HepG2 (cell line): Measurements from ENCODE around the gene EPHB6. TPM values are rescaled to one million over a fixed set of nuclear protein-coding genes. Genes with fewer than 3 reads are reported as not detected.

ENCODE experiments used
- ATAC-seq: fragments of 200-7000 bp; cut with Tn5 transposase; 3 replicates; pipeline ENCODE4 v1.9.1; 2020; ENCODE audit warnings: mild to moderate bottlenecking, moderate library complexity
- BruUV-seq: library from RNA; stranded (reverse); fragments of 400-500 nt; replicated peaks from 2 replicates; lab custom pipeline; 2021; lab: Mats Ljungman, UMichigan
- CTCF ChIA-PET: fragments of 300-600 bp; formaldehyde crosslinking; extraction: SDS; loops from one replicate; lab custom pipeline; 2021; ENCODE audit warnings: low total read pairs, inconsistent platforms, low intra/inter-chr PET ratio; lab: Yijun Ruan, JAX
- POLR2A ChIA-PET: fragments of 350-600 bp; sonication (Branson Sonifier 250); formaldehyde crosslinking; loops from one replicate; lab custom pipeline; 2020; ENCODE audit warnings: antibody characterized with exemption, inconsistent platforms; lab: Yijun Ruan, JAX
- DNase-seq: peaks from one replicate; pipeline ENCODE4 v3.0.0-alpha.2; 2015; ENCODE audit warnings: low spot score
- FAIRE-seq: peaks from 3 replicates; lab custom pipeline; 2011; peaks lifted over from hg19 to GRCh38; lab: Jason Lieb, UNC
- H2AFZ ChIP-seq: one replicate; pipeline ENCODE4 v1.6.1; 2011; ENCODE audit warnings: low read length, inconsistent platforms
- H3K27ac ChIP-seq: fragments of 300-600 bp; 3 replicates; pipeline ENCODE4 v1.8.0; 2011; ENCODE audit warnings: mixed run types, mild to moderate bottlenecking, mixed read lengths, low read length, inconsistent platforms; ENCODE audit not compliant: insufficient read depth; ENCODE audit errors: extremely low read length
- H3K27me3 ChIP-seq, 2 experiments: fragments of 200-600 bp in 1 of 2; 2 replicates in 1 of 2; 3 replicates in 1 of 2; pipeline versions ENCODE4 v1.6.0 to v1.8.0; 2011; ENCODE audit warnings: low read length in 2 of 2, mild to moderate bottlenecking in 2 of 2, moderate library complexity in 2 of 2, inconsistent platforms in 1 of 2; ENCODE audit not compliant: insufficient read depth in 2 of 2, control insufficient read depth in 1 of 2
- H3K36me3 ChIP-seq, 2 experiments: fragments of 200-600 bp in 1 of 2; replicated peaks in 1 of 2; 2 replicates in 1 of 2; 3 replicates in 1 of 2; pipeline versions ENCODE4 v1.5.1 to v1.8.0; 2011; ENCODE audit warnings: low read length in 2 of 2, inconsistent platforms in 1 of 2; ENCODE audit not compliant: insufficient read depth in 2 of 2, control insufficient read depth in 1 of 2
- H3K4me1 ChIP-seq: 2 replicates; pipeline ENCODE4 v1.5.1; 2012; ENCODE audit warnings: low read length, inconsistent platforms; ENCODE audit not compliant: insufficient read depth
- H3K4me2 ChIP-seq: 2 replicates; pipeline ENCODE4 v1.6.0; 2011; ENCODE audit warnings: low read depth, low read length, inconsistent platforms
- H3K4me3 ChIP-seq, 3 experiments: fragments of 200-600 bp in 1 of 3; sonication (generic), shearing (Covaris generic) in 1 of 3; replicated peaks in 1 of 3; 2 replicates each; pipeline ENCODE4 v1.5.1; 2011 to 2016; ENCODE audit warnings: low read length in 3 of 3, inconsistent platforms in 2 of 3, low read depth in 2 of 3, mild to moderate bottlenecking in 2 of 3, control low read depth in 1 of 3, mixed read lengths in 1 of 3; ENCODE audit not compliant: insufficient read depth in 1 of 3
- H3K79me2 ChIP-seq: one replicate; pipeline ENCODE4 v1.6.1; 2011; ENCODE audit warnings: low read length, inconsistent platforms; ENCODE audit not compliant: insufficient read depth
- H3K9ac ChIP-seq: 2 replicates; pipeline ENCODE4 v1.6.0; 2011; ENCODE audit warnings: mild to moderate bottlenecking, low read depth, low read length, inconsistent platforms; ENCODE audit not compliant: insufficient read depth
- H3K9me3 ChIP-seq: 2 replicates; pipeline ENCODE4 v1.5.1; 2012; ENCODE audit warnings: mild to moderate bottlenecking, low read length
- H4K20me1 ChIP-seq: 2 replicates; pipeline ENCODE4 v1.6.0; 2011; ENCODE audit warnings: inconsistent platforms, mild to moderate bottlenecking, low read length, moderate library complexity; ENCODE audit not compliant: insufficient read depth
- TRAFD1 ChIP-seq: sonication (generic); formaldehyde crosslinking; IDR thresholded peaks from 2 replicates; pipeline ENCODE4 v1.5.1; 2020; ENCODE audit warnings: missing genetic modification reagents, mild to moderate bottlenecking, borderline replicate concordance
- ZNF512B ChIP-seq: sonication (generic); formaldehyde crosslinking; IDR thresholded peaks from 2 replicates; pipeline ENCODE4 v1.5.1; 2020; ENCODE audit warnings: missing genetic modification reagents, mild to moderate bottlenecking, borderline replicate concordance
- ZNF552 ChIP-seq: sonication (generic); formaldehyde crosslinking; IDR thresholded peaks from 2 replicates; pipeline ENCODE4 v1.9.0; 2022; ENCODE audit warnings: missing genetic modification reagents, mild to moderate bottlenecking, borderline replicate concordance
- WGBS: methylation state at CpG from one replicate; pipeline ENCODE4 v1.1.6; 2017; ENCODE audit warnings: low lambda C conversion rate; 5-methylcytosine and 5-hydroxymethylcytosine counted together
- in situ Hi-C: cut with HindIII; loops from 2 replicates; pipeline ENCODE4 v1.10.0; 2017; ENCODE audit warnings: low pct_unique_long_range_greater_than_20kb; ENCODE audit not compliant: extremely low pct_ligation_motif_present
- intact Hi-C: fragments of 100-400 bp; cut with micrococcal nuclease; formaldehyde crosslinking; loops from one replicate; pipeline ENCODE4 v1.10.0; 2022; ENCODE audit not compliant: unreplicated experiment
- polyA plus RNA-seq, 8 experiments: library from polyadenylated mRNA; depleted of rRNA in 3 of 8; stranded (reverse) in 7 of 8; unstranded in 1 of 8; fragments of >200 nt; fragmentation: Illumina TruSeq in 4 of 8; extraction: Trizol in 4 of 8; gene quantifications; 2 replicates each; pipeline versions ENCODE4 v1.2.1 to v1.2.3, GENCODE V29; 2011 to 2016; ENCODE audit warnings: low read depth in 4 of 8, missing spikeins in 1 of 8, mixed read lengths in 1 of 8; ENCODE audit not compliant: insufficient read depth in 1 of 8
- total RNA-seq, 5 experiments: library from RNA; depleted of rRNA; stranded (reverse); fragments of >200 nt; fragmentation: Illumina TruSeq; extraction: Trizol; gene quantifications; 2 replicates each; pipeline ENCODE4 v1.2.3, GENCODE V29; 2016; ENCODE audit warnings: low read depth in 1 of 5

EPHB6 gene
- total and polyA plus RNA-seq, 2 of the 13 experiments (the other 11 are each of a cell fraction or from before 2014, with no cell fraction given) = not detected

- peaks cover 8 to 41% of the 10 kb centered on the region in 2 experiments; a peak in 4 of 5 replicates for H3K27me3 ChIP-seq
- no peak overlapping the region for H3K9ac ChIP-seq
- no peak for DNase-seq
- H3K36me3 ChIP-seq = no peaks in the 10 kb centered on the region
- no peak overlapping the region for H3K4me3 ChIP-seq
- H3K4me1 ChIP-seq = no peaks in the 10 kb centered on the region
- H2AFZ ChIP-seq = no peak overlapping the region
- no TSS peak for BruUV-seq
- no peak for TF ChIP-seq TRAFD1 (CRISPR knock-in tag)
- no peak for TF ChIP-seq ZNF552 (CRISPR knock-in tag)
- no peak for TF ChIP-seq ZNF512B (CRISPR knock-in tag)
- H3K79me2 ChIP-seq = no peaks in the 10 kb centered on the region
- ChIA-PET CTCF (no interaction called here), POLR2A (no interaction called here)
- in situ Hi-C loops = no loop called here
- no peak for FAIRE-seq
- no peaks in the 10 kb centered on the region for H3K9me3 ChIP-seq
- H4K20me1 ChIP-seq = no peaks in the 10 kb centered on the region
- 30% methylated on average over 5 of the region's 31 CpGs for WGBS
- intact Hi-C loops = no loop called here
- H3K27ac ChIP-seq = no peak overlapping the region
- no peak overlapping the region for H3K4me2 ChIP-seq
- ATAC-seq = peak; percentile 7; the same call in 1 of the 3 replicates
These were observed 13.5 kb downstream of the EPHB6 start for GRCh38 chr7:142868188-142868985.
